ENCODE results near the gene KIF22. TPM values are rescaled to one million over a fixed set of nuclear protein-coding genes. Genes with fewer than 3 reads are reported as not detected.

KIF22 gene
- total RNA-seq, 4 donors from 2014 or later, result 31.9 to 157 (median 72.8) TPM

DNA sequence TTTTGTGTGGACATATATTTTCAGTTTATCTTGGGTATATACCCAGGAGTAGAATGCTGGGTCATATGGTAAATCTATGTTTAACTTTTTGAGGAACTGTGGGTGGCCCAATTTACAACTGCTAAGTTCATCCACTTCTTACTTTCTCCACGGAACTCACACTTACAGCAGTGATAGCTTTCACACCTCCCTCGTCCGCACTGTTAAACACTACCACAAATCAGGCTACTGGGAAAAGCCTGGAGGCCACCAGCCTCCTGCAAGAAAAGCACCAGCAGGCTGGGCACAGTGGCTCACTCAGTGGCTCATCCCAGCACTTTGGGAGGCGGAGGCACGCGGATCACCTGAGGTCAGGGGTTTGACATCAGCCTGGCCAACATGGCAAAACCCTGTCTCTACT lies 27.2 kb upstream of the KIF22 start:
- no peaks in the 10 kb centered on the region for H3K9me3 ChIP-seq

DNA sequence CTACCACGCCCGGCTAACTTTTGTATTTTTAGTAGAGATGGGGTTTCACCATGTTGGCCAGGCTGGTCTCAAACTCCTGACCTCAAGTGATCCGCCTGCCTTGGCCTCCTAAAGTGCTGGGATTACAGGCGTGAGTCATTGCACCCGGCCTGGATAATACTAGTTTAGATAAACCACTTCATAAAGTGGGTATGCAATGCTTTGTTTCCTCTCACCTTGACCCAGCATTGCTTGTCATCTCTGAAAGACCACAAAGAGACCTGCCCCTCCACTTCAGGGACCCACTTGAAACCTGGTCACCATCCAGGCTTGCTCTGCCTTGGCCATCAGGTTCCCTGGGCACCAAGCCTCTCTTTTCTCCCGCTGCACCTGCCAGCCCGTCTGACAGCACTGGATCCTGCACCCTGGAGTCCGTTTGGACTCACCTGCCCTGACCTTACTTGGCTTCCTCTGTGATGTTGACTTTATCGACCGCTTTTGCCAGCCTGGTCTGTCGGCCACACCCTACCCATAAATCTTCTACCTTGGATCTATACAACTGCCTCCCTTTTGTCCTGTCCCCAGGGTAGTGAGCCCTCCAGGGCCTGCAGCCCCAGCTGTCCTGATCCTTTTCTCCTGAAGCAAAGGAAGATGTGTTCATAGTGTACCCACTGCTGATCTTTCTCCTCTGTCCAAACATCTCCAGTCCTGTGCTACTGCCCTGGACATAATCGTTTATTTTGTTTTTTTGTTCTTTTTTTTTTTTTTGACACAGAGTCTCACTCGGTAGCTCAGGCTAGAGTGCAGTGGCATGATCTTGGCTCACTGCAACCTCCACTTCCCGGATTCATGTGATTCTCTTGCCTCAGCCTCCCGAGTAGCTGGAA lies 25.2 kb upstream of the KIF22 start:
- Histone ChIP-seq H3K4me1 (peaks cover 0 to 15% (median 0%) of the 10 kb centered on the region in 4 donors), H3K27ac (peak overlapping the region in 2 of 4 donors; percentile 40 to 57), H3K9me3 (no peaks in the 10 kb centered on the region), H3K36me3 (no peaks in the 10 kb centered on the region), H3K4me3 (no peak overlapping the region), H3K27me3 (no peaks in the 10 kb centered on the region)
- TF ChIP-seq, protein P1, sequence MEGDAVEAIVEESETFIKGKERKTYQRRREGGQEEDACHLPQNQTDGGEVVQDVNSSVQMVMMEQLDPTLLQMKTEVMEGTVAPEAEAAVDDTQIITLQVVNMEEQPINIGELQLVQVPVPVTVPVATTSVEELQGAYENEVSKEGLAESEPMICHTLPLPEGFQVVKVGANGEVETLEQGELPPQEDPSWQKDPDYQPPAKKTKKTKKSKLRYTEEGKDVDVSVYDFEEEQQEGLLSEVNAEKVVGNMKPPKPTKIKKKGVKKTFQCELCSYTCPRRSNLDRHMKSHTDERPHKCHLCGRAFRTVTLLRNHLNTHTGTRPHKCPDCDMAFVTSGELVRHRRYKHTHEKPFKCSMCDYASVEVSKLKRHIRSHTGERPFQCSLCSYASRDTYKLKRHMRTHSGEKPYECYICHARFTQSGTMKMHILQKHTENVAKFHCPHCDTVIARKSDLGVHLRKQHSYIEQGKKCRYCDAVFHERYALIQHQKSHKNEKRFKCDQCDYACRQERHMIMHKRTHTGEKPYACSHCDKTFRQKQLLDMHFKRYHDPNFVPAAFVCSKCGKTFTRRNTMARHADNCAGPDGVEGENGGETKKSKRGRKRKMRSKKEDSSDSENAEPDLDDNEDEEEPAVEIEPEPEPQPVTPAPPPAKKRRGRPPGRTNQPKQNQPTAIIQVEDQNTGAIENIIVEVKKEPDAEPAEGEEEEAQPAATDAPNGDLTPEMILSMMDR (IDR thresholded peaks at IDR 0.05), result no peak
- TF ChIP-seq POLR2A (IDR thresholded peaks at IDR 0.05), result no peak
- peak in 2 of 3 donors; percentile 62 to 74 for DNase-seq

More for the DNA sequence above, 27.2 kb upstream of the KIF22 start:
- DNase-seq, result no peak
- peak overlapping the region in 1 of 4 donors; percentile 42 for H3K4me3 ChIP-seq
- no peak for TF ChIP-seq POLR2A (IDR thresholded peaks at IDR 0.05)
- TF ChIP-seq, protein P1 (IDR thresholded peaks at IDR 0.05), result no peak
- no peaks in the 10 kb centered on the region for H3K27me3 ChIP-seq
- H3K27ac ChIP-seq, result no peak overlapping the region
- peaks cover 0 to 15% (median 0%) of the 10 kb centered on the region in 4 donors for H3K4me1 ChIP-seq
- H3K36me3 ChIP-seq, result no peaks in the 10 kb centered on the region

DNA sequence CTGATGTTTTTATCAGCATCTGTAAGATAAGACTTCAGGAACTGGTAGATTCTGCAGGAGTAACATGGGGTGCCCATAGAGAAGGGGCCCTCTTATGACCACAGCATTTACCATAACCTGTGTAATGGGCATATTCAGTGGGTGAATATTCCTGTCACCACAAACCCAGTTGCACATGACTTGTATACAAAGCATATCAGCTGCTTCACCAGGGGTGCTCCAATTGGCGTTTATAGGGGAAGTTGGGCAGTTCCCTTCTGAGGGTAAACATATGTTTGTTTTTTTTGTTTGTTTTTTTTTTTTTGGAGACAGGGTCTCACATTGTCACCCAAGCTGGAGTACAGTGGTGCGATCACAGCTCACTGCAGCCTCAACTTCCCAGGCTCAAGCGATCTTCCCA lies 24.0 kb upstream of the KIF22 start:
- Histone ChIP-seq H3K4me1 (peaks cover 0 to 15% (median 0%) of the 10 kb centered on the region in 4 donors), H3K9me3 (no peaks in the 10 kb centered on the region), H3K27ac (no peak overlapping the region), H3K36me3 (no peaks in the 10 kb centered on the region), H3K27me3 (no peaks in the 10 kb centered on the region), H3K4me3 (no peak overlapping the region)
- no peak for TF ChIP-seq POLR2A (IDR thresholded peaks at IDR 0.05)
- TF ChIP-seq, protein P1 (IDR thresholded peaks at IDR 0.05), result no peak
- no peak for DNase-seq

DNA sequence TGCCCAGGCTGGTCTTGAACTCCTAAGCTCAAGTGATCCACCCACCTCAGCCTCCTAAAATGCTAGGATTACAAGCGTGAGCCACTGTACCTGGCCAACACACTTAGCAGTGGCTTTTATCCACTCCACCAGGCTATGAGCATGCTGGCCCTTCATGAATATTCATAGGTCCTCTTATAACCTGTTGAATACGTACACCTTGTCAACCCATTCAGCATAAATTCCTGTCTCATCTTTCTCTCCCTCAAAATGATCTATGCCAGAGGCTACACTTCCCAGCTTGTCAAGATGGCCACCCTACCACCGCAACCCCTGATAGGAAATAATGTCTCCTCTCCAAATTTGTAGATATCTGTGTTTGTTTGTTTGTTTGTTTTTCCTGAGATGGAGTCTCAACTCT lies 23.5 kb upstream of the KIF22 start:
- Histone ChIP-seq H3K4me1 (peaks cover 0 to 15% (median 0%) of the 10 kb centered on the region in 4 donors), H3K36me3 (no peaks in the 10 kb centered on the region), H3K27me3 (no peaks in the 10 kb centered on the region), H3K4me3 (no peak overlapping the region), H3K9me3 (no peaks in the 10 kb centered on the region), H3K27ac (no peak overlapping the region)
- DNase-seq, result no peak
- TF ChIP-seq, protein P1 (IDR thresholded peaks at IDR 0.05), result no peak
- no peak for TF ChIP-seq POLR2A (IDR thresholded peaks at IDR 0.05)

DNA sequence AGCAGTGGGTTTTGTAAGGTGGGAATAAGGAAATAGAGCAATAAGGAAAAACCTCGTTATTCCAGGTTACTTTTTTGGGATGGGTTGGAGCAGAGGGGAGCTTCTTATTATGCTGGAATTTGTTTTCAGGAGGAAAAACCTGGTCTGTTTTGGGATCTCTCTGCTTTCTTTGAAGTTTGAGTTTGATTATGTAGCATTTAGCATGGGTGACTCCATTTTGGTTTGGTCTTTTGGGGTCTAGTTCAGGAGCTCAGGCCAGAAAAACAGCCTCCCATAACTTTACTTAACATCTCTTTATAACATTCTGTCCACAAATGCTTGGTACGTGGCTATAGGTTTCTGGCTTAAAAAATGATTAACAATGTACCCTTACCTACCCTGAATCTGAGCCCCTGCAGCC lies 21.0 kb upstream of the KIF22 start:
- TF ChIP-seq, protein P1 (IDR thresholded peaks at IDR 0.05), result no peak
- no peak for TF ChIP-seq POLR2A (IDR thresholded peaks at IDR 0.05)
- no peak overlapping the region for H3K27ac ChIP-seq
- H3K36me3 ChIP-seq, result no peaks in the 10 kb centered on the region
- peaks cover 0 to 12% (median 0%) of the 10 kb centered on the region in 4 donors for H3K4me1 ChIP-seq
- no peaks in the 10 kb centered on the region for H3K27me3 ChIP-seq
- DNase-seq, result no peak
- H3K4me3 ChIP-seq, result no peak overlapping the region
- H3K9me3 ChIP-seq, result no peaks in the 10 kb centered on the region

Data from Peyer's patch (tissue), 4 donors.